Pancreas (tissue), 10 donors: Measurements from ENCODE around the gene IGFBP2. TPM values are rescaled to one million over a fixed set of nuclear protein-coding genes. Genes with fewer than 3 reads are reported as not detected.
"Not testable (repeated sequence)": the region's sequence is repeated elsewhere in the genome, so short reads cannot be mapped to it uniquely, and the experiment has no call there.

Source experiments
- ATAC-seq, 4 donors: fragments of 200-7000 bp; cut with Tn5 transposase; one replicate each; pipeline versions ENCODE4 v1.8.0 to v1.9.1; 2020; ENCODE audit warnings: mild to moderate bottlenecking in 4 of 4, moderate library complexity in 4 of 4
- DNase-seq, 6 donors: peaks; one replicate each; pipeline ENCODE4 v3.0.0-alpha.2; 2020
- FAIRE-seq: peaks from 2 replicates; lab custom pipeline; 2012; peaks lifted over from hg19 to GRCh38; lab: Jason Lieb, UNC
- H3K27ac ChIP-seq, 4 donors: fragments of 200-600 bp; sonication (generic); 1 replicate in 3 of 4; 2 replicates in 1 of 4; pipeline versions ENCODE4 v1.5.0 to v1.8.0; 2020
- H3K27me3 ChIP-seq, 4 donors: fragments of 200-600 bp; one replicate each; pipeline ENCODE4 v1.8.0; 2021
- H3K36me3 ChIP-seq, 3 donors: fragments of 200-600 bp; sonication (generic) in 1 of 3; one replicate each; pipeline versions ENCODE4 v1.5.0 to v1.8.0; 2020 to 2021
- H3K4me1 ChIP-seq, 3 donors: fragments of 200-600 bp; one replicate each; pipeline ENCODE4 v1.8.0; 2021
- H3K4me3 ChIP-seq, 4 donors: fragments of 200-600 bp; sonication (generic) in 2 of 4; one replicate each; pipeline versions ENCODE4 v1.5.0 to v1.8.0; 2020 to 2021
- H3K9me3 ChIP-seq, 4 donors: fragments of 200-600 bp; one replicate each; pipeline ENCODE4 v1.8.0; 2021
- CTCF ChIP-seq, 4 donors: fragments of 200-600 bp; sonication (generic) in 3 of 4; IDR thresholded peaks; one replicate each; pipeline versions ENCODE4 v1.5.0 to v1.8.0; 2021; ENCODE audit warnings: antibody characterized with exemption in 4 of 4
- WGBS, 2 donors: extraction: QIAGEN DNeasy Blood & Tissue Kit; methylation state at CpG; one replicate each; pipeline ENCODE4 v1.1.7; 2013; 5-methylcytosine and 5-hydroxymethylcytosine counted together
- intact Hi-C, 3 donors: fragments of 100-400 bp; cut with DNase I; formaldehyde crosslinking; loops; one replicate each; pipeline versions ENCODE4 v1.11.1 to v1.14.2; 2022
- polyA plus RNA-seq, 2 donors: library from polyadenylated mRNA; stranded (reverse); fragments of 200-250 nt; gene quantifications; one replicate each; pipeline ENCODE4 v1.2.3, GENCODE V29; 2013
- total RNA-seq, 6 donors: library from RNA; stranded (reverse); fragmentation: NEBNext Ultra II Directional in 4 of 6; extraction: Animal tissue kit (Norgen Biotek cat#: 25700) in 4 of 6; gene quantifications; one replicate each; pipeline versions ENCODE4 v1.2.1 to v1.2.4, GENCODE V29; 2021 to 2023
- donor health status: healthy with polysubstance abuse.
- donor health status: DM: no; HTN: no; CAD: no; lungs with moderate emphysema.
- donor health status: DM: no; HTN: no; CAD: no.
- donor health status: control.
- donor health status: control.
- donor health status: Bipolar disorder and iron deficiency.
- donor health status: DM: yes; HTN: yes; CAD: no.
- donor health status: DM: no; HTN: no; CAD: no.
- donor health status: DM: no; HTN: no; CAD: no.
- donor health status: DM: yes; HTN: yes; CAD: no.

The IGFBP2 gene
- total and polyA plus RNA-seq, 8 donors: 43.1 to 211 (median 123) TPM

GRCh38 chr2:216596236-216596979 lies 36.8 kb upstream of the IGFBP2 start:
- FAIRE-seq: no peak
- intact Hi-C loops: no loop called here
- Histone ChIP-seq H3K27me3 (no peaks in the 10 kb centered on the region), H3K9me3 (no peaks in the 10 kb centered on the region), H3K27ac (no peak overlapping the region), H3K4me1 (peaks cover 0 to 12% (median 0%) of the 10 kb centered on the region in 3 donors), H3K36me3 (no peaks in the 10 kb centered on the region), H3K4me3 (no peak overlapping the region)
- DNase-seq: no peak
- WGBS, 2 donors: 53 to 55% methylated on average over 8 of the region's 8 CpGs
- TF ChIP-seq CTCF (IDR thresholded peaks at IDR 0.05): no peak
- peak in 2 of 4 donors; percentile 18 to 22 for ATAC-seq

- 38 to 44% methylated on average over 5 of the region's 5 CpGs for WGBS, 2 donors
- H3K36me3 ChIP-seq: no peaks in the 10 kb centered on the region
- intact Hi-C loops: no loop called here
- no peak for TF ChIP-seq CTCF (IDR thresholded peaks at IDR 0.05)
- no peak overlapping the region for H3K4me3 ChIP-seq
- DNase-seq (no peak), ATAC-seq (peak in 1 of 4 donors; percentile 17), FAIRE-seq (no peak)
- no peaks in the 10 kb centered on the region for H3K9me3 ChIP-seq
- H3K27ac ChIP-seq: no peak overlapping the region
- no peaks in the 10 kb centered on the region for H3K27me3 ChIP-seq
- peaks cover 0 to 14% (median 0%) of the 10 kb centered on the region in 3 donors for H3K4me1 ChIP-seq
Measured at GRCh38 chr2:216596980-216597509, 36.2 kb upstream of the IGFBP2 start.

- H3K9me3 ChIP-seq, intact Hi-C loops, H3K4me3 ChIP-seq, DNase-seq, FAIRE-seq, H3K27ac ChIP-seq, ATAC-seq, H3K36me3 ChIP-seq, H3K27me3 ChIP-seq: not testable (repeated sequence)
- WGBS, 2 donors: 64 to 73% methylated on average over 7 of the region's 7 CpGs
- H3K4me1 ChIP-seq: peaks cover 0 to 15% (median 0%) of the 10 kb centered on the region in 3 donors
Measured at GRCh38 chr2:216597825-216598224, 35.4 kb upstream of the IGFBP2 start.

GRCh38 chr2:216601632-216602409 lies 31.4 kb upstream of the IGFBP2 start:
- ATAC-seq (peak; percentile 44 to 80 (median 59)), DNase-seq (peak in 1 of 6 donors; percentile 60), FAIRE-seq (no peak)
- Histone ChIP-seq H3K36me3 (no peaks in the 10 kb centered on the region), H3K27me3 (no peaks in the 10 kb centered on the region), H3K4me3 (no peak overlapping the region), H3K4me1 (peaks cover 0 to 13% (median 0%) of the 10 kb centered on the region in 3 donors), H3K27ac (peak overlapping the region in 1 of 4 donors; percentile 36), H3K9me3 (no peaks in the 10 kb centered on the region)
- WGBS, 2 donors: 62 to 65% methylated on average over 12 of the region's 12 CpGs
- no peak for TF ChIP-seq CTCF (IDR thresholded peaks at IDR 0.05)
- intact Hi-C loops: no loop called here
